ENCODE data around the gene MKS1. TPM values are rescaled to one million over a fixed set of nuclear protein-coding genes. Genes with fewer than 3 reads are reported as not detected.

The MKS1 gene
- total RNA-seq, 1 donor from 2014 or later = 16.0 TPM

GRCh38 chr17:58265271-58265670 lies 46.2 kb upstream of the MKS1 start:
- ATAC-seq (ENCODE audit: low read depth) (no peak), DNase-seq (no peak)
- peaks cover 46% of the 10 kb centered on the region for H3K27me3 Mint-ChIP-seq
- intact Hi-C loops (cut with micrococcal nuclease) = no loop called here
- no peak overlapping the region for H3K27ac Mint-ChIP-seq
- no peak overlapping the region for H3K4me3 Mint-ChIP-seq
- H3K36me3 Mint-ChIP-seq (ENCODE audit: low read depth) = no peaks in the 10 kb centered on the region
- POLR2A ChIA-PET = no interaction called here
- no peaks in the 10 kb centered on the region for H3K4me1 Mint-ChIP-seq
- TF ChIP-seq, protein P1, sequence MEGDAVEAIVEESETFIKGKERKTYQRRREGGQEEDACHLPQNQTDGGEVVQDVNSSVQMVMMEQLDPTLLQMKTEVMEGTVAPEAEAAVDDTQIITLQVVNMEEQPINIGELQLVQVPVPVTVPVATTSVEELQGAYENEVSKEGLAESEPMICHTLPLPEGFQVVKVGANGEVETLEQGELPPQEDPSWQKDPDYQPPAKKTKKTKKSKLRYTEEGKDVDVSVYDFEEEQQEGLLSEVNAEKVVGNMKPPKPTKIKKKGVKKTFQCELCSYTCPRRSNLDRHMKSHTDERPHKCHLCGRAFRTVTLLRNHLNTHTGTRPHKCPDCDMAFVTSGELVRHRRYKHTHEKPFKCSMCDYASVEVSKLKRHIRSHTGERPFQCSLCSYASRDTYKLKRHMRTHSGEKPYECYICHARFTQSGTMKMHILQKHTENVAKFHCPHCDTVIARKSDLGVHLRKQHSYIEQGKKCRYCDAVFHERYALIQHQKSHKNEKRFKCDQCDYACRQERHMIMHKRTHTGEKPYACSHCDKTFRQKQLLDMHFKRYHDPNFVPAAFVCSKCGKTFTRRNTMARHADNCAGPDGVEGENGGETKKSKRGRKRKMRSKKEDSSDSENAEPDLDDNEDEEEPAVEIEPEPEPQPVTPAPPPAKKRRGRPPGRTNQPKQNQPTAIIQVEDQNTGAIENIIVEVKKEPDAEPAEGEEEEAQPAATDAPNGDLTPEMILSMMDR (IDR thresholded peaks at IDR 0.05) = no peak
- CTCF ChIA-PET = no interaction called here
- H3K9me3 Mint-ChIP-seq = no peaks in the 10 kb centered on the region

GRCh38 chr17:58264407-58265103 lies 45.5 kb upstream of the MKS1 start:
- ATAC-seq (ENCODE audit: low read depth) = no peak
- no peak overlapping the region for H3K27ac Mint-ChIP-seq
- no peaks in the 10 kb centered on the region for H3K36me3 Mint-ChIP-seq (ENCODE audit: low read depth)
- no peaks in the 10 kb centered on the region for H3K4me1 Mint-ChIP-seq
- no peak for DNase-seq
- CTCF ChIA-PET = no interaction called here
- no peak overlapping the region for H3K4me3 Mint-ChIP-seq
- TF ChIP-seq, protein P1 (IDR thresholded peaks at IDR 0.05) = no peak
- intact Hi-C loops (cut with micrococcal nuclease) = no loop called here
- H3K9me3 Mint-ChIP-seq = no peaks in the 10 kb centered on the region
- H3K27me3 Mint-ChIP-seq = peaks cover 46% of the 10 kb centered on the region
- POLR2A ChIA-PET = no interaction called here

GRCh38 chr17:58263773-58264172 lies 44.7 kb upstream of the MKS1 start:
- Mint-ChIP-seq H3K4me3 (no peak overlapping the region), H3K36me3 (ENCODE audit: low read depth) (no peaks in the 10 kb centered on the region), H3K27me3 (peaks cover 49% of the 10 kb centered on the region), H3K27ac (no peak overlapping the region), H3K4me1 (no peaks in the 10 kb centered on the region), H3K9me3 (no peaks in the 10 kb centered on the region)
- intact Hi-C loops (cut with micrococcal nuclease) = no loop called here
- ChIA-PET CTCF (no interaction called here), POLR2A (no interaction called here)
- ATAC-seq (ENCODE audit: low read depth) = no peak
- DNase-seq = no peak
- TF ChIP-seq, protein P1 (IDR thresholded peaks at IDR 0.05) = no peak

DNA sequence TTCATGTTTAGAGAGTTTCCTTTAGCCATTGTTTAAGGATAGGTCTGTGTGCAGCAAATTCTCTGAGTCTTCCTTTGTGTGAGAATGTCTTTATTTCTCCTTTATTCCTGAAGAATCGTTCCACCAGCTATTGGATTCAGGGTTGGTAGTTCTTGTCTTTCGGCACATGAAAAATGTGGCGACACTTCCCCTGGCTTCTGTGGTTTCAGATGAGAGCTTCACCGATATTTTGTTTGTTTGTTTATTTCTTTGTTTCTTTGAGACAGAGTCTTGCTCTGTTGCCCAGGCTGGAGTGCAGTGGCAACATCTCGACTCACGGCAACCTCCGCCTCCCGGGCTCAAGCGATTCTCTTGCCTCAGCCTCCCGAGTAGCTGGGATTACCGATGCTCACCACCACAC lies 43.1 kb upstream of the MKS1 start:
- ATAC-seq (ENCODE audit: low read depth) = no peak
- Mint-ChIP-seq H3K36me3 (ENCODE audit: low read depth) (no peaks in the 10 kb centered on the region), H3K9me3 (no peaks in the 10 kb centered on the region), H3K27me3 (peaks cover 53% of the 10 kb centered on the region), H3K27ac (no peak overlapping the region), H3K4me3 (no peak overlapping the region), H3K4me1 (no peaks in the 10 kb centered on the region)
- intact Hi-C loops (cut with micrococcal nuclease) = no loop called here
- POLR2A ChIA-PET = no interaction called here
- DNase-seq = no peak
- CTCF ChIA-PET = no interaction called here
- TF ChIP-seq, protein P1 (IDR thresholded peaks at IDR 0.05) = no peak

GRCh38 chr17:58254803-58255202 lies 35.7 kb upstream of the MKS1 start:
- no peaks in the 10 kb centered on the region for H3K36me3 Mint-ChIP-seq (ENCODE audit: low read depth)
- H3K27ac Mint-ChIP-seq = no peak overlapping the region
- peaks cover 5% of the 10 kb centered on the region for H3K4me1 Mint-ChIP-seq
- ChIA-PET CTCF (interaction anchor here (1.1 kb wide), 1 partner anchor 13 kb away, joined by 4 read pairs; no protein-coding TSS in a partner anchor), POLR2A (no interaction called here)
- intact Hi-C loops (cut with micrococcal nuclease) = no loop called here
- peaks cover 16% of the 10 kb centered on the region for H3K27me3 Mint-ChIP-seq
- H3K4me3 Mint-ChIP-seq = no peak overlapping the region
- ATAC-seq (ENCODE audit: low read depth) = no peak
- no peaks in the 10 kb centered on the region for H3K9me3 Mint-ChIP-seq
- TF ChIP-seq, protein P1 (IDR thresholded peaks at IDR 0.05) = no peak
- no peak for DNase-seq

Measured in activated B cell treated with CpG ODN at 0.5 μM for 24 hours (primary cell).